ENCODE results near the gene RHBDD1. TPM values are rescaled to one million over a fixed set of nuclear protein-coding genes. Genes with fewer than 3 reads are reported as not detected.

RHBDD1 gene
- total and polyA plus RNA-seq, 2 donors (not counting 3 experiments of a cell fraction or from before 2014, with no cell fraction given), result 6.8 to 19.4 TPM

- Histone ChIP-seq H3K9ac (replicated peaks; ENCODE audit: extremely low read depth, insufficient read depth, low read length) (no peak overlapping the region), H3K27ac (ENCODE audit: insufficient read depth, low read depth, low read length) (no peak overlapping the region), H4K20me1 (replicated peaks; ENCODE audit: control insufficient read depth, extremely low read depth, insufficient read depth, low read length) (no peaks in the 10 kb centered on the region), H2AFZ (ENCODE audit: low read depth, low read length) (no peak overlapping the region), H3K9me3 (replicated peaks; ENCODE audit: control insufficient read depth, insufficient read depth, low read length) (no peaks in the 10 kb centered on the region), H3K36me3 (ENCODE audit: control insufficient read depth in 2 of 2, extremely low read depth in 1 of 2, insufficient read depth in 2 of 2, low read length in 2 of 2) (no peaks in the 10 kb centered on the region), H3K79me2 (ENCODE audit: control insufficient read depth, insufficient read depth, low read length) (no peaks in the 10 kb centered on the region), H3K9me1 (replicated peaks; ENCODE audit: control insufficient read depth, extremely low read depth, insufficient read depth, low read length) (no peaks in the 10 kb centered on the region), H3K4me2 (ENCODE audit: insufficient read depth, low read length) (no peak overlapping the region), H3K27me3 (ENCODE audit: control insufficient read depth in 2 of 2, insufficient read depth in 2 of 2, low read length in 2 of 2) (no peaks in the 10 kb centered on the region), H3K4me3 (replicated peaks in 1 of 3; ENCODE audit: insufficient read depth in 1 of 3, low read depth in 1 of 3, low read length in 3 of 3) (no peak overlapping the region), H3K4me1 (ENCODE audit: control insufficient read depth, extremely low read depth, insufficient read depth, low read length) (no peaks in the 10 kb centered on the region)
- DNase-seq (ENCODE audit: low read depth, low spot score) (no peak), FAIRE-seq (no peak)
- intact Hi-C loops (cut with micrococcal nuclease), result no loop called here
- CTCF ChIA-PET, result no interaction called here
- no TSS peak for BruUV-seq (replicated peaks)
- POLR2A ChIA-PET, result no interaction called here
- TF ChIP-seq POLR2AphosphoS5 (IDR thresholded peaks at IDR 0.05; ENCODE audit: insufficient read depth, low read depth, low read length), result no peak
- TF ChIP-seq MYC (IDR thresholded peaks at IDR 0.05; ENCODE audit: low read depth, low read length), result no peak
- TF ChIP-seq EZH2 (IDR thresholded peaks at IDR 0.05; ENCODE audit: borderline replicate concordance, low read depth, low read length, severe bottlenecking), result no peak
- no peak for TF ChIP-seq MAX (IDR thresholded peaks at IDR 0.05; ENCODE audit: insufficient read depth, insufficient read length)
- TF ChIP-seq FOS (IDR thresholded peaks at IDR 0.05; ENCODE audit: borderline replicate concordance, insufficient read depth, low read length), result no peak
- TF ChIP-seq GATA2 (IDR thresholded peaks at IDR 0.05; ENCODE audit: insufficient read depth, insufficient read length, low read depth, low read length), result no peak
- no peak for TF ChIP-seq POLR2A (IDR thresholded peaks at IDR 0.05; ENCODE audit: low read depth, low read length)
- no peak for TF ChIP-seq CTCF (IDR thresholded peaks at IDR 0.05; ENCODE audit: extremely low read depth in 1 of 2, insufficient read depth in 1 of 2, low read depth in 1 of 2, low read length in 2 of 2)
- TF ChIP-seq JUN (IDR thresholded peaks at IDR 0.05; ENCODE audit: borderline replicate concordance, insufficient read depth, insufficient read length, low read depth), result no peak
- dilution Hi-C loops (cut with MboI; ENCODE audit: extremely low pct_ligation_motif_present, low sequenced_read_pairs), result no loop called here
Measured at GRCh38 chr2:226993171-226993570, 157.3 kb downstream of the RHBDD1 start.
